ENCODE measurements around the gene APOM.
A peak's percentile ranks its signal among the peaks of the same experiment; 100 is the strongest.

The APOM gene

DNA sequence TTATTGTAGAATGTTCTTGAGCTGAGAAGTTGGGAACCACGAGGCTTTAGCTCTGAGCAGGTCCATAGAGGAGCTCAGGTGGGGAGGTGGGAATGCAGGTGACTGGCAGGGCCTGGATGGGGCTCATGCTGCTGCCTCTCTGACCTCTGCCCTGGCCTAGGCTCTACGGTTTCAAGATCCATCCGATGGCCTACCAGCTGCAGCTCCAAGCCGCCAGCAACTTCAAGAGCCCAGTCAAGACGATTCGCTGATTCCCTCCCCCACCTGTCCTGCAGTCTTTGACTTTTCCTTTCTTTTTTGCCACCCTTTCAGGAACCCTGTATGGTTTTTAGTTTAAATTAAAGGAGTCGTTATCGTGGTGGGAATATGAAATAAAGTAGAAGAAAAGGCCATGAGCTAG is 14.0 kb downstream of the APOM start, which contains the start of gene LY6G5B:
LY6G5B (plus strand) TSS at position 301 of the 400 bp plus-strand sequence. CDS start 975 bp downstream, outside the sequence.
- ATAC-seq (replicated peaks) (no peak), DNase-seq (no peak)
- Mint-ChIP-seq H3K9me3 (no peaks in the 10 kb centered on the region), H3K4me3 (no peak within 1 kb of the TSS), H3K4me1 (peaks cover 19 to 38% of the 10 kb centered on the region in 2 donors), H3K36me3 (peaks cover 51 to 69% of the 10 kb centered on the region in 2 donors), H3K27me3 (no peaks in the 10 kb centered on the region), H3K27ac (peak within 1 kb of the TSS; percentile 14)

DNA sequence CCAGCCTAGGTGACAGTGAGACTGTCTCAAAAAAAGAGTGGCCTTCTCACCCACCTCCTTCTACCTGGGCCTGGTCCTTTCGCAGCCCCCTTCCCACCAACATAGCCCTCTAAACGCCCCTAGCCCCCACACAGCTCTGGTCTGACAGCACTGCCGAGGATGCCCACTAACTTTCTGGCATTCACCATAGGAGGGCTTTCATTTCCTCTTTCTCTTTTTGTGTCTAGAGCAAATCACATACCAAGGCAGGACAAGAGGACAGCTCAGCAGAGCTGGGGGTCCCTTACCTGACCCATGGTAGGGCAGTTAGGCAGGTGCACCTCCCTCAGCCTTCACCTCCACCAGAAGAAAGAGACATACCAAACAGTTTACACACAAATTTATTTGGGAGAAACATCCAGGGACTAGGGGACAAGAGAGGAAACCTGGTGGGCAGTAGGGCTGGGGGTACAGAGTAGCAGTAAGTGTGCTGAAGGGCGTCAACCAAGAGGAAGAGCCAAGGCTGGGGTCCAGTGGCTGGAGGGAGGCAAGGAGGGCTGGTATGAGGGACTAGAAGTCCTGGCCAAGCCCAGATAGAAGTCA is 20.7 kb downstream of the APOM start:
- peak overlapping the region; percentile 81 for H3K27ac Mint-ChIP-seq
- peak overlapping the region in 1 of 2 donors; percentile 30 for H3K4me3 Mint-ChIP-seq
- peaks cover 14 to 23% of the 10 kb centered on the region in 2 donors for H3K36me3 Mint-ChIP-seq
- no peaks in the 10 kb centered on the region for H3K27me3 Mint-ChIP-seq
- no peak for DNase-seq
- H3K9me3 Mint-ChIP-seq, result no peaks in the 10 kb centered on the region
- ATAC-seq (replicated peaks), result peak; percentile 52 to 58
- H3K4me1 Mint-ChIP-seq, result peaks cover 20 to 22% of the 10 kb centered on the region in 2 donors

DNA sequence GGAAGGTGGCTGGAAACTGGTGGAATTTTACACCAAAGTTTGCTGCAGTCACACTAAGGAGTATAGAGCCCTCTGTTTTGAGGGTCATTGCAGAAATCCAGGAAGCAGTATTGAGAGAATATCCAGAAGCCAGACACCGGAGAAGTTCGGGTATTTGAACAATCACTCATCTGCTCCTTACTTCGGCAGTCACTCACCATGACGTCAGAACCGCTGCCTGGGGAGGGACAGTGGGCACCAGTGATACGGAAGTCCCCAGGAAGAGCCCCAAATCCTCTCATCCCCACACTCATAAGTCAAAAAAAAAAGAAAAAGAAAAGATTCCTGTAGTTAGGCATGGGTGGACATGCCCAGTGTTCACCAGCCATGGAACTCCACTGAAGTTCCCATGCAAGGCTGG is 21.2 kb downstream of the APOM start:
- Mint-ChIP-seq H3K4me1 (peaks cover 22 to 26% of the 10 kb centered on the region in 2 donors), H3K36me3 (peaks cover 9 to 21% of the 10 kb centered on the region in 2 donors), H3K4me3 (no peak overlapping the region), H3K27me3 (no peaks in the 10 kb centered on the region), H3K27ac (no peak overlapping the region), H3K9me3 (no peaks in the 10 kb centered on the region)
- no peak for ATAC-seq (replicated peaks)
- DNase-seq, result no peak

DNA sequence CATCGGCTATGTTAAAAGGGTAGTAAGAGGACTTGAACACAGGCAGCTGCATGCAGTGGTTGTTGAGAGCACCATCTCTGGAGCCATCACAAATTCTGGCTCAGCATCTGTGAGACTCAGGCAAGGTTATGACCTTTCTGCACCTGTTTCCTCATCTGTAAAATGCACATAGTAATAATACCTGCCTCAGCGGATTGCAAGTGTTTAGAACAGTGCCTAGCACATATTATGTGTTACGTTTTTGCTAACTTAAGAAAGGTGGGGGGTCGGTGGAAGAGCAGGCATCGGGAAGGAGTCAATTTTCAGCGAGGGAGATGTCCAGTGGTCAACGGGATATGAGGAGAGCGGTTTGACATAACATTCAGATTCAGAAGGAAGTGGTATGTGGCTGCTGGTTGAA is 22.3 kb downstream of the APOM start:
- Mint-ChIP-seq H3K4me1 (peaks cover 22 to 27% of the 10 kb centered on the region in 2 donors), H3K27ac (no peak overlapping the region), H3K36me3 (peaks cover 5 to 10% of the 10 kb centered on the region in 2 donors), H3K9me3 (no peaks in the 10 kb centered on the region), H3K27me3 (no peaks in the 10 kb centered on the region), H3K4me3 (no peak overlapping the region)
- ATAC-seq (replicated peaks) (no peak), DNase-seq (no peak)

DNA sequence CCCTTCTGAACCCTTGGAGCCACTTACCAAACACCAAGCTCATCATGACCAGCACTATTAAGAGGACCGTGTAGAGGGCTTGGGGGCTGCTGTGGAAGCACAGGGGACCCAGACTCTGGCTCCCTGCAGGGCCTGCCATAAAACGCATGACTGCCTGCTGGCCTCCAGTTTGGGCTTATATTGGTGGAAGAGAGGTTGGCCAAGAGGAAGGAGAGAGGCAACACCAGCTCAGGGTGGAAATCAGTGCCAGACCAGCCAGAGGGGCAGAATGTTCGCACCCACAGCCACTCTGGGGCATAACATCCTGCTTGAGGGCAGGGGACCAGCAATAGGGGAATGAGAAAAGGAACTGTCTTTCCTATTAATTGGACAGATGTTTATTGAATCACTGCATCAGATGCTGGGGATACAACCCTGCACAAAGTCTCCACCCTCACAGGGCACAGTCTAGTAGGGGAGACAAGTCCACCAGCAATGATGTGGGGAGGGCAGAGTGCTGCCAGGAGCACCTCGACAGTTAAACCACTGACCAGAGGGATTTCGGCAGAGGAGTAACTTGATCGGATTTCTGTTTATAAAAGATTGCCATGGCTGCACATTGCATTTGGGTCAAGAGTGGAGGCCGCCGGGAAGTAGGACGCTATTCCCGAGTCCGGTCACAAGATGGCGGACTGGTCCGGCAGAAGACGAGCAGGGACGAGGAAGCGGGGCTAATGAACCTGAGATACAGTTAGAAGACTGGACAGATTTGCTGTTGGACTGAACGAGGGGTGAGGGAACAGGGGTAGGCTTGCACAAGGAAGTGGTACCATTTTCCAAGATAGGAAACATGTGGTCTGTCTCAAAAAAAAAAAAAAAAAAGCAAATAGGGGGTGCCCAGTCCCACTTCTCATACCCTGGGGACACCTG is 24.8 kb downstream of the APOM start, which contains the start of gene LY6G5C:
LY6G5C (minus strand) TSS at position 842 of the 909 bp plus-strand sequence; CDS start at position 148, 694 bp downstream.
- DNase-seq (peak; percentile 55), ATAC-seq (replicated peaks) (peak; percentile 65 to 73)
- H3K4me1 Mint-ChIP-seq, result peaks cover 26 to 32% of the 10 kb centered on the region in 2 donors
- H3K36me3 Mint-ChIP-seq, result peaks cover 12 to 13% of the 10 kb centered on the region in 2 donors
- peak within 1 kb of the TSS; percentile 74 to 83 for H3K4me3 Mint-ChIP-seq
- peak within 1 kb of the TSS; percentile 75 for H3K27ac Mint-ChIP-seq
- no peaks in the 10 kb centered on the region for H3K9me3 Mint-ChIP-seq
- H3K27me3 Mint-ChIP-seq, result no peaks in the 10 kb centered on the region

DNA sequence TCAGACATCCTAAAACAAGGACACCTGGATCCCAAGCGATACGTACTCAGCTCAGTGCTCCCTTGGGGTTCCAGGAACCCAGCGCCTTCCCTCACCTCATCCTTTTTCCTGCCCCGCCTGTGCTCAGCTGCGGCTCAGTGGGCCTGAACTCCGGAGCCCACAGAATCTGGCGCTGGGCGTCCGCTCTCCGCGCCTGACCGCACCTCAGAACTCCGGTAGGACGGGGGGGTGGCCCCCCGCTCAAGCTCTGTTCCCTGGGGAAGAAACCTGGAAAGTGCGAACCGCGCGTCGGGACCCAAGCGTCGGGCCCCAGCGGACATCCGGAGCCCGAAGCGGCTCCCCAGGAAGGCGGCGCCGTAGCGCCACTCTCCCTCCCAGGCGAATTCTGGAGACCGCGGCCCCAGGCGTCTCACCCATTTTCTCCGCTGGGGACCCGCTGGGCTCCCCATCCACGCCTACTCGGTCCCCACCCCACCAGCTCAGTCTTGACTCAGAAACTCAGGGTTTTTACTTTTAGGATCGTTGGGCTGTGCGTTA is 25.5 kb downstream of the APOM start:
- DNase-seq (no peak), ATAC-seq (replicated peaks) (peak; percentile 41 to 63)
- peaks cover 18 to 19% of the 10 kb centered on the region in 2 donors for H3K36me3 Mint-ChIP-seq
- peak overlapping the region; percentile 43 for H3K27ac Mint-ChIP-seq
- H3K4me3 Mint-ChIP-seq, result peak overlapping the region; percentile 74 to 83
- peaks cover 25 to 30% of the 10 kb centered on the region in 2 donors for H3K4me1 Mint-ChIP-seq
- H3K9me3 Mint-ChIP-seq, result no peaks in the 10 kb centered on the region
- no peaks in the 10 kb centered on the region for H3K27me3 Mint-ChIP-seq

DNA sequence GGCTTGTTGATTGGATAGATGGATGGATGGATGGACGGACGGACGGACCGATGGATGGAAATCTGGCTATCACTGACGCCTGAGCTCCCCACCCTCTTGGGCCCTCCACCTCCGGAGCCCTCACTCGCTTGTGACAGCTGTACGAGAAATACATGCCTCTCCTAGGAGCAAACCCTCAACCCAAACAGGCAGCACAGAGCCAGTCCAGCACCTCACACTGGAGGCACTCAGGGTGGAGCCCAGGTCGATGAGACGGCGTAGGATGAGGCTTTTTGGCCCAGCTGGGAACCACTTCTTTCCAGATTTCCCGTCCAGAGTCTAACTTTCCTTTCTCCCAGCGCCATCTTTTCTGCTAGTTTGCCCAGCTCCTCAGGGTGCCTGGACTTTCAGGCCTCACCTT is 27.9 kb downstream of the APOM start:
- Mint-ChIP-seq H3K27me3 (no peaks in the 10 kb centered on the region), H3K4me1 (peaks cover 18 to 21% of the 10 kb centered on the region in 2 donors), H3K4me3 (no peak overlapping the region), H3K9me3 (no peaks in the 10 kb centered on the region), H3K27ac (peak overlapping the region; percentile 47), H3K36me3 (peaks cover 32 to 35% of the 10 kb centered on the region in 2 donors)
- DNase-seq, result no peak
- no peak for ATAC-seq (replicated peaks)

DNA sequence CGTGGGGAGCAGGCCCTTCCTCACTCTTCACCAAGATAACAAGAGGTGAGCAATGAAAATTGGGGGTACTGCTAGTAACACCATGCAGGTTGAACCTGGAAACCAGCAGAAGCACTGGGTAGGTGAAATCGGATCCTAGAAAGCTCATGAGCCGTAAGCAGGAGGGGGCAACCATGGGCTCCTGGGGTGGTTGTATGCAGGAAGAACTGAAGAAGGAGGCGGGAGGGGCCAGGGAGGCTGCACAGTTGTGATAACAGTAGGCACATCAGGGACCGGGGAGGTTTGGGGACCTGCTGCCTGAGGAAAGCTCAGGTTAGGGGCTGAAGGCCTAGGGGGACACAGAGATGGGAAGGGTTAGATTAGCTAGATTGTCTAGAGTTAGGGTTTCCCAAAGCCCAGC is 30.8 kb downstream of the APOM start:
- H3K27me3 Mint-ChIP-seq, result no peaks in the 10 kb centered on the region
- no peak overlapping the region for H3K27ac Mint-ChIP-seq
- no peak for DNase-seq
- ATAC-seq (replicated peaks), result no peak
- peaks cover 24 to 32% of the 10 kb centered on the region in 2 donors for H3K4me1 Mint-ChIP-seq
- no peak overlapping the region for H3K4me3 Mint-ChIP-seq
- H3K9me3 Mint-ChIP-seq, result no peaks in the 10 kb centered on the region
- peaks cover 53 to 59% of the 10 kb centered on the region in 2 donors for H3K36me3 Mint-ChIP-seq

DNA sequence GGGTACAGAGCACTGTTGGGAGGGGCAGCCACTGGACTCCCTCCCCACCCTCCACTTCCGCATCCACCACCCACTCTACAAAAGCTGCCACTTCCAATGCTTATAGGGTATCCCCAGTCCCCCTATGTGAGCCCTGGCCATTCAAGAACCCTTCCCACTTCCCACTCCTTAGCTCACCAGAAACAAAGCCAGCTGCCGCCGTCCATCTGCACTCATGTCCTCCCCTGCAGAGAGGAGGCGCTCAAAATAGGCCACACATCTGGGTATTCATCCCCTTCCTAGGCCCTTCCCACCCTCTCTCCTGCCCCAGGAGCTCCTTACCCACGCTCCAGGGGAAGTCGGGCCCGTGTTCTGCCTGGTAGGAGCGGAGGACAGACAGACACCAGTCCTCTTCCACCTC is 31.6 kb downstream of the APOM start:
- H3K4me1 Mint-ChIP-seq, result peaks cover 22 to 29% of the 10 kb centered on the region in 2 donors
- no peak overlapping the region for H3K4me3 Mint-ChIP-seq
- no peaks in the 10 kb centered on the region for H3K27me3 Mint-ChIP-seq
- H3K27ac Mint-ChIP-seq, result peak overlapping the region; percentile 65
- no peak for DNase-seq
- ATAC-seq (replicated peaks), result no peak
- peaks cover 53 to 63% of the 10 kb centered on the region in 2 donors for H3K36me3 Mint-ChIP-seq
- H3K9me3 Mint-ChIP-seq, result no peaks in the 10 kb centered on the region

DNA sequence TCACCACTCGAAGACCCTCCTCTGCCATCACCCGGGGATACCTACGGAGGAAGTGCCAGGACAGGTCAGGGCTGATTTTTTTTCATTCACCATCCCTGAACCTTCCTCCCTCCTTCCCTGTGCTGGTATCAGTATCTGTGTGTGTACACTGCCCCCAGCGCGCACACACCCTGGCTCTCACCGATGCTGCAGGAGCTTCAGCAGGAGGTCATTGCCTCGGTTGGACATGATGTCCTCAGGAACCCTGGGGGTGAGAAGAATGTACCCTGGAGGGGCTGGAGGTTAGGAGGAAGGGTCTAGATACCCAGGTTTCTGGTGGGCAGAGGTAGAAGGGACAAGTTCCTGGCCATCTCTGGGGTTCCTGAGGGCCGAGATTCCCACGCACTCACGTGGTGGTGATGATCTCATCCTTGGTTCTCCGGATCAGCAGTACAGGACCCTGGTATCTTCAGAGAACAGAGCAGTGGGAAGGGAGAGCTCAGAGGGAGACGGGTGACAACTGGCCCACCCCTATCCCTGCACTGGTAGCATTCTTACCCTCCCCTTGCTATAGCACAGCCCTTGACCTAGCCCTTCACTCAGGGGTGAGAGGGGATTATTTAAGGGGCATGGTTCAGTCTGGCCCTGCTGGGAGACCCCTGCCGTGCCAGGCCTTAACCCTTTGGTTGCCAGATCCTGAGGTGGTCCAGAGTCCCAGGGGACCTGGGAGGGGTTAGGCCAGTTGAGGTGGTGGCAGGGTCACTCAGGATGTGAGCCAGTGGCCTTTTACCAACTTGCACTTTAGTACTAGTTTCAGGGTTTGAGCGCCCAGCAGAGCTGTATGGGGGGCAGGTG is 32.4 kb downstream of the APOM start:
- Mint-ChIP-seq H3K4me3 (no peak overlapping the region), H3K36me3 (peaks cover 56 to 67% of the 10 kb centered on the region in 2 donors), H3K4me1 (peaks cover 21 to 26% of the 10 kb centered on the region in 2 donors)

DNA sequence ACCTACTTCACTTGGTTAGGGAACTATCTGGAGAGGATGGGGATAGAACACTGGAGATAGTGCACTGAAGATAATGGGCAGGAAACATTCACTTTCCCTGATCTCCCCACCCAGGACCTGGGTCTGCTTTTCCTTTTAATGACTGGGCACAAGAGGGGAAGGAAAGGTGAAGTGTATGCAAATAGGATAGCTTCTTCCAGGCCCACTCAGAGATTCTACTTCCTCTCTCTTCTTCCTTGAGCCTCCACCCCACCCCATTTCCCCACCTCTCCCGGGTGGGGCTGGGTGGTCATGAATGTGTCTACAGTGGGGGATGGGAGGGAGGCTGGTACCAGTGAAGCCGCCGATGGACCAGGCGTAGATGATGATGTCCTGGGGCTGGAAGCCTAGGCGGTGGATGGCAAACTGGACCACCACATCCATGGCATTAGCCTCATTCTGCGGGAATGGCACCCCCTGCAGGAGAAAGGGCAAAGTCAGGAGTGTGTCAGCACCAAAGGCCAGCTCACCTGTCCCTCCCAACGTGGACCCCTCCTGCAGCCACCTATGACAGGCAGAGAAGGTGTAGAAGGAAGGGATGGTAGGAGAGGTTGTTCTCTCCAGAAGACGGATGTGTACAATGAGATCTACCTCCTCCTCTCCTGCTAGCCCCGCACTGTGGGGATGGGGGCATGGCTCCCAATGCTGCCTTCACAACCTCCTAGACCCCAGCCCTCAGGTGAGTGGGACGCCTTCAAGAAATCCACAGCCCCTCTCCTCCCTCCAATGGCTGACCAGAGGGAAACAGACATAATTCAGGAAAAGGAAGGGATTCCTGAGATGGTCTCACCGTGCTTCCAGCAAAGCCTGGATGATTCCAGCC is 33.8 kb downstream of the APOM start:
- H3K27ac Mint-ChIP-seq, result peak overlapping the region; percentile 78
- H3K4me1 Mint-ChIP-seq, result peaks cover 18 to 23% of the 10 kb centered on the region in 2 donors
- peak overlapping the region in 1 of 2 donors; percentile 8 for H3K4me3 Mint-ChIP-seq
- no peaks in the 10 kb centered on the region for H3K9me3 Mint-ChIP-seq
- no peaks in the 10 kb centered on the region for H3K27me3 Mint-ChIP-seq
- H3K36me3 Mint-ChIP-seq, result peaks cover 56 to 67% of the 10 kb centered on the region in 2 donors
- ATAC-seq (replicated peaks), result no peak
- DNase-seq, result no peak

More for the DNA sequence above, 32.4 kb downstream of the APOM start:
- ATAC-seq (replicated peaks) (no peak), DNase-seq (no peak)
- Mint-ChIP-seq H3K27me3 (no peaks in the 10 kb centered on the region), H3K27ac (no peak overlapping the region), H3K9me3 (no peaks in the 10 kb centered on the region)

DNA sequence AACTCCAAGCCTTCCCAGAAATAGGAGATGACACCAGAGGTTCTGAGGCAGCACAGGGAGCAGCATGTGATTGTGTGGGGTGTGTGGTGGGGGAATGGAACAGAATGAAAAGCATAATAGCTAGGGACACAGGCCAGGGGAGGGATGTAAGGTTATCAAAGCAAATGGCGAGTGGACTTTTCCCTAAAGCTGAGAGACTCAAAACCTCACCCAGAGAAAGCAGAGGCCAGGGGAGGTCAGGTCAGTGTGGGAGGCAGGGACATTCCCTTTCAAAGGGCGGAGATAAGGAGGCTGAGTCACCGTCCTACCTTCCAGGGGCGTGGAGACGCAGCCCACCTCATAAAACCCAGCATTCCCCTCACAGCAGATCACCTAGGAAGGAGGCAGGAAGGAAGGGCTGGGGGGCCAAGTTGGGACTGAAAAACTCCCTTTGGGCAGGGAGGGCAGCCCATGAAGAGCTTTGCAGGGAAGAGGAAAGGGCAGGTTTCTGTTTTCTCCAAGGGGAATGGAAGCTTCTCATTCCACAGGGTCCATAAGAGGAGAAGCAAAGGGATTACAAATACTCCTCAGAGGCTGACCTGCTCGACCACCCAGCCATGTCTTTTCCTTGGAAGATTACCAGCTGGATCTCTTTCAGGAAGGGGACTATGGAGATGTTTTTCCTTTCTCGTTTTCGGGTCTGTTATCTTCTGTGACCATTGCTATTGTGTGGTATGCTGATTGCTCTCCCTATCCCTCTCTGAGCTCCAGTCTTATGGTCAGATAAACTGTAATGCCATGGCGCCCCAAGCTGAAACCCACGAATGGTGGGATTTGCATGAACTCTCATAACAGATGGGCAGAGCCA is 34.8 kb downstream of the APOM start:
- H3K36me3 Mint-ChIP-seq, result peaks cover 52 to 66% of the 10 kb centered on the region in 2 donors
- H3K4me3 Mint-ChIP-seq, result peak overlapping the region in 1 of 2 donors; percentile 8
- H3K27ac Mint-ChIP-seq, result peak overlapping the region; percentile 78
- no peaks in the 10 kb centered on the region for H3K27me3 Mint-ChIP-seq
- H3K4me1 Mint-ChIP-seq, result peaks cover 18 to 23% of the 10 kb centered on the region in 2 donors
- no peak for DNase-seq
- ATAC-seq (replicated peaks), result peak in 1 of 2 donors; percentile 68
- no peaks in the 10 kb centered on the region for H3K9me3 Mint-ChIP-seq
